ENCODE measurements around the gene CTDSPL. TPM values are rescaled to one million over a fixed set of nuclear protein-coding genes. Genes with fewer than 3 reads are reported as not detected.

CTDSPL gene
- total and polyA plus RNA-seq, 2 of the 8 experiments (the other 6 are each of a cell fraction or from before 2014, with no cell fraction given) = 20.3 to 42.2 TPM

DNA sequence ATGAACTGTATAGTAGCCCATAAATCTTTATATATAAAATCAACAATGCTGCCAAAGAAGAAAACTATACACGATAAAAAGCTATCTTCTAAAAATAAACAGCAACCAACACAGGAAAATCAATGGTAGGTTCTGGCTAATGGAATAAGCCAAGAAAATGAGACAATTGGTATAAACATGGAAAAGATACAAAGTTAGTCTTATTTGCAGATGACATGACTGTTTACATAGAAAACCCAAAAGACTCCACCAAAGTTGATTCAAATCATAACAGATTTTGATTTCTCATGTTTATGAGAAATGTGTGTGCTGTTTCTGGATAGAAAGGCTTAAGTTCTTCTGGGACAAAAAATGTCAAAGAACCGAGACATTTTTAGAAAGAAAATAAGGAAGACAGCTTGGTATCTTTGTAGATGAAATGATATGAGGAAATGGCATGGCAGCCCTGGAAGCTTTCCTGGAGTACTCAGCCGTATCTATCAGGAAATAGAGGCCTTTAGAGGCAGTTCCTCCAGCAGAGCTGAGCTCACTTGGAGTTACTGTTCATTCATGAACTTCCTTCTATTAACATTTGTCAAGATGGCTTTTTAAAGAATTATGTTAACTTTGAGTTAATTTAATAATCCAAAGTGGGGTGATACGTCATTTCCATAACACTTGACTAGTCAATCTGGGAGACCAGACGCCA, 92.2 kb downstream of the CTDSPL start:
- CTCF ChIA-PET (ENCODE audit: partially characterized antibody) = interaction anchor here (0.8 to 4.1 kb wide), 4 partner anchors 13 to 28 kb away, joined by 3 to 32 read pairs (median 4); no protein-coding TSS in a partner anchor
- no peak overlapping the region for H3K14ac ChIP-seq (ENCODE audit: insufficient read length)
- H2BK20ac ChIP-seq (ENCODE audit: low read length) = no peak overlapping the region

More for the DNA sequence above, 92.2 kb downstream of the CTDSPL start:
- TF ChIP-seq JUN (IDR thresholded peaks at IDR 0.05; ENCODE audit: low read depth, low read length) (no peak), BCL11A (IDR thresholded peaks at IDR 0.05; ENCODE audit: low read depth in 2 of 2, low read length in 2 of 2) (no peak)
- Histone ChIP-seq H3K79me1 (ENCODE audit: low read depth, low read length) (no peaks in the 10 kb centered on the region; the same call in 1 of the 2 replicates), H3K4me1 (replicated peaks in 1 of 4; ENCODE audit: control insufficient read depth in 3 of 4, insufficient read depth in 4 of 4, low read length in 3 of 4) (peaks cover 0 to 3% (median 3%) of the 10 kb centered on the region in 4 experiments; a peak in 3 of 7 replicates), H2BK12ac (ENCODE audit: low read depth, low read length) (no peak overlapping the region), H2AFZ (ENCODE audit: low read length) (no peak overlapping the region), H4K91ac (replicated peaks; ENCODE audit: insufficient read length, low read length) (no peak overlapping the region), H3K36me3 (ENCODE audit: control insufficient read depth in 2 of 4, insufficient read depth in 4 of 4, low read length in 3 of 4) (no peaks in the 10 kb centered on the region; a peak in 1 of 8 replicates), H4K20me1 (replicated peaks in 1 of 2; ENCODE audit: control insufficient read depth in 1 of 2, insufficient read depth in 2 of 2, low read length in 2 of 2) (no peaks in the 10 kb centered on the region), H4K5ac (ENCODE audit: insufficient read length, low read depth, low read length) (no peak overlapping the region), H3K27me3 (replicated peaks in 1 of 4; ENCODE audit: control insufficient read depth in 3 of 4, extremely low read depth in 1 of 4, insufficient read depth in 3 of 4, low read length in 3 of 4) (no peaks in the 10 kb centered on the region), H3K18ac (ENCODE audit: extremely low read depth, low read length) (no peak overlapping the region), H3K4me2 (ENCODE audit: insufficient read depth in 1 of 2, low read depth in 2 of 2, low read length in 2 of 2) (no peak overlapping the region), H2BK15ac (ENCODE audit: low read length) (no peak overlapping the region), H2BK120ac (replicated peaks; ENCODE audit: low read depth, low read length) (no peak overlapping the region), H3K23me2 (ENCODE audit: low read depth, low read length) (no peaks in the 10 kb centered on the region), H3K4ac (replicated peaks; ENCODE audit: insufficient read length, low read depth, low read length) (no peak overlapping the region), H3K4me3 (ENCODE audit: extremely low read depth in 1 of 4, insufficient read depth in 2 of 4, low read depth in 3 of 4, low read length in 4 of 4) (no peak overlapping the region), H4K8ac (ENCODE audit: extremely low read depth, insufficient read depth, low read length) (no peak overlapping the region), H2BK5ac (ENCODE audit: low read depth, low read length) (0 out of 2 replicates have a peak overlapping the region, but pooled peaks have one; percentile 8), H3K27ac (ENCODE audit: low read depth, low read length) (no peak overlapping the region), H3K79me2 (ENCODE audit: control insufficient read depth in 1 of 2, insufficient read depth in 2 of 2, low read length in 2 of 2) (no peaks in the 10 kb centered on the region), H3K9me3 (ENCODE audit: insufficient read depth in 2 of 2, low read depth in 1 of 2, low read length in 1 of 2) (no peaks in the 10 kb centered on the region), H3K9ac (replicated peaks in 1 of 4; ENCODE audit: extremely low read depth in 1 of 4, low read depth in 3 of 4, low read length in 3 of 4) (no peak overlapping the region), H2AK5ac (ENCODE audit: low read depth, low read length) (no peak overlapping the region), H3K56ac (replicated peaks; ENCODE audit: insufficient read length, low read depth, low read length) (no peak overlapping the region), H3K23ac (ENCODE audit: insufficient read length) (no peak overlapping the region)
- no peak for DNase-seq (ENCODE audit: low read depth in 1 of 2, low spot score in 2 of 2)
- 91% methylated on average over 5 of the region's 5 CpGs; no CpG with 5 or more reads in 1 of the 2 experiments for WGBS, 2 experiments (ENCODE audit: extremely low coverage in 1 of 2, insufficient coverage in 1 of 2, insufficient read length in 1 of 2, insufficient replicate concordance in 2 of 2, low coverage in 1 of 2, low lambda C conversion rate in 2 of 2, missing lambda C conversion rate in 1 of 2)
- no peak for FAIRE-seq
- POLR2A ChIA-PET (ENCODE audit: partially characterized antibody) = interaction anchor here (1.0 kb wide), 1 partner anchor 14 kb away, joined by 3 read pairs; no protein-coding TSS in a partner anchor
